ENCODE measurements around the gene SEMA5B.

The SEMA5B gene

DNA sequence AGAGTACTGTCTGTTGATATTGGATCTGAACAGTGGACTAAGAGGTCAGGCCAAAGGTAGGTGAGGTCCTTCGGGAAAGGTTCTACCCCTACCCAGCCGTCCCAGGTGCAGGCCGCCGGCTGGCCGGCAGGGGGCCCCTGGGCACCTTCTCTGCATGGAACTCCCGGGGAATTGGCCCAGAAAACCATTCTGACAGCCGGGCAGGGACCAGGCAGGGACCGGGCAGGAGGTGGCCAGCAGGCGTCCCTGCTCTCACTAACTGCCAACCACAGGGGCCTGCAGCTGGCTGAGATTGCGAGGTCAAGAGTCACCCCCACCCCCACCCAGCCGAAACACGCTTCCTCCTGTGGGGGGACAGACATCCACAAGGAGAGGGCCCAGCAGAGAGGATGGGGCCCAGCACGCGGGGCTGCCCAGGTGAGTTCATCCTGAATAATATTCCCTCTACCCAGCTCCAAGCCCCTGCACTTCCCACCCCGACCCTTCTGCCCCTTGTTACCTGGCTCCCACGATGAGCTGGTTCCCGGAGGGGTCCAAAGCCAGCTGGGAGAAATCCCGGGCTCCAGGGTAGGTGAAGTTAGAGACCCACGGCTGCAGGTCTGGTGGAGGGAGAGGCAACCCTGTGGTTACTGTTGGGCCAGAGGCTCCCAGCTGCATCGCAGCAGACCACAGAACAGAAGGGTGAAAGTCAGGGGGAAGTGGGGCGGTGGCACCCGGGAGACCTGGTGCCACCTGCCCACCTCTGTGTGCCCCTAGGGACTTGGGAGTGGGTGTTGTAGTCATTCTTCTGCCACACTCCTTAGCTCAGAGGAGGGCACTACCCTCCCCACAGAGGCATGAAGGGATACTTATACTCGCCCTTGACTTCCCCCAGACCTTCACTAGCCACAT is 84.4 kb downstream of the SEMA5B start:
- peak; percentile 7 for DNase-seq

GRCh38 chr3:122942239-122942638 is 85.3 kb downstream of the SEMA5B start:
- DNase-seq, result no peak

DNA sequence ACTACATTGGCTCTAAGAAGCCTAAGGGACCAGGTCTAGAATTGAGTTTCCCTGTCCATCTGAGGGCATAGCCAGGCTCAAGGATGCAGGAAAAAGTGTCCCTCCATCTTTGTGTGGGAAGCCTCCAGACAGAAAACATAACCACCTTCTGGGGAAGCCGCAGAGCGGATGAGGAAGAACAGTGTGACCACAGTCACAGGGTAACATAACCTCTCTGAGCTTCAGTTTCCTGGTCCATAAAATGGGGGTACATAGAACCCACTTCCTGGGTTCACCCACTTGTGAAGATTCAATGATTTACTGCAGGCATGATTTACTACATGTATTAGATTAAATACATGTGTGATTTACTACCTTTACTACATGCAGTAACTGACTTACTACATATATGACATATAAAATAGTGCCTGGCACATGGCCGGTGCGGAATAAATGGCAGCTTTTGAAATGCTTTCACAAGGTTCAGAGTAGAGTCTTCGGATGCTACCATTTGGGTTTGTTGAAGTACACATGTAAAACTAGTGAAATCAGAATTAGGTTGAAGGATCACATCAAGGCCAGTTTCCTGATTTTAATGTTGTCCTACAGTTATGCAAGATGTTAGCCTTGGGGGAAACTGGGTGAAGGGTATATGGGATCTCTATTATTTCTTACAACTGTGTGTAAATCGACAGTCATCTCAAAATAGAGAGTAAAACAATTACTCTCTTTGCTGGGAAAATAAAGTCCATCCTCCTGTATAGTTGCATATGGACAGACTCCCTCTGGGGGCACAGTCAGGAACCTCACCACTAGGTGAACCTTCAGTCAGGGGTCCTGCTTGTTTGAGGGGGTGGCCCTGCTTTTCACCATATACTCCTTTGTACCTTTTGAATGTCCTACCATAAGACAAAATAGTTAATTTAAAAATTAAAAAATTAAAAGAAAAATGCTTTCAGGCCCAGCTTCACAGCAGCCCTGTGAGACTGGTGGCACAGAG is 86.0 kb downstream of the SEMA5B start:
- peak; percentile 32 for DNase-seq

- DNase-seq, result no peak
Observed at GRCh38 chr3:122940628-122941086, 86.9 kb downstream of the SEMA5B start.

DNA sequence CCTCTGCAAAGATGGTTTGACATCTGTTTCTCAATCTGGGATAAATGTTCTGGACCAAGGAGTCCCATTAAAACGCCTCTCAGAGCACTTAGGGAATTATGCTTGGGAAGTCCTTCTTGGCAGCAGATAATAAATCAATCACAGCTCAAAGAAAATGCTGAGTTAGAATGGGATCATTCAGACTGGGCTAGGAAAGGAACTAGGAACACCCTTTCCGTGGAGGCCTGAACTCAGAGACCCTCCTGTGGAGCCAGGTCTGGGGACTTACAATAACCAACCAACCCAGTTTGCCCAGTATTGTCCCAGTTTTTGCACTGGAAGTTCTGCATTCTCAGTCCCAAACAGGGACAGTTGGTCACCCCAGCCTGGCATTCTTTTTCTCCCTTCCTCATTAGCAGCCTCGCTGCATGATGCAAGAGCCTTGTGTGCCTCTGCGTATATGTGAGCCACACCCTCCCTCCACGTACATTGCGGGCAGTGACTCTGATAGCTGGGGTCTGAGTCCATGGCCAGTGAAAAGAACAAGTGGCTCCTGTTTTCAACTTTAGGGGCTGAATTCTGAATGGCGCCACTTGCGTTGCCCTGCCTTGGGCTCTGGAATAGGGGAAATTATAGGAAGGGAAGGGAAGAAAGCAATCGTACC is 88.7 kb downstream of the SEMA5B start:
- DNase-seq, result no peak

- no peak for DNase-seq
Observed at GRCh38 chr3:122937745-122938144, 89.8 kb downstream of the SEMA5B start.

GRCh38 chr3:122936986-122937385 is 90.6 kb downstream of the SEMA5B start:
- DNase-seq, result no peak

GRCh38 chr3:122936335-122936734 is 91.2 kb downstream of the SEMA5B start:
- no peak for DNase-seq

GRCh38 chr3:122934251-122934650 is 93.3 kb downstream of the SEMA5B start:
- no peak for DNase-seq

DNA sequence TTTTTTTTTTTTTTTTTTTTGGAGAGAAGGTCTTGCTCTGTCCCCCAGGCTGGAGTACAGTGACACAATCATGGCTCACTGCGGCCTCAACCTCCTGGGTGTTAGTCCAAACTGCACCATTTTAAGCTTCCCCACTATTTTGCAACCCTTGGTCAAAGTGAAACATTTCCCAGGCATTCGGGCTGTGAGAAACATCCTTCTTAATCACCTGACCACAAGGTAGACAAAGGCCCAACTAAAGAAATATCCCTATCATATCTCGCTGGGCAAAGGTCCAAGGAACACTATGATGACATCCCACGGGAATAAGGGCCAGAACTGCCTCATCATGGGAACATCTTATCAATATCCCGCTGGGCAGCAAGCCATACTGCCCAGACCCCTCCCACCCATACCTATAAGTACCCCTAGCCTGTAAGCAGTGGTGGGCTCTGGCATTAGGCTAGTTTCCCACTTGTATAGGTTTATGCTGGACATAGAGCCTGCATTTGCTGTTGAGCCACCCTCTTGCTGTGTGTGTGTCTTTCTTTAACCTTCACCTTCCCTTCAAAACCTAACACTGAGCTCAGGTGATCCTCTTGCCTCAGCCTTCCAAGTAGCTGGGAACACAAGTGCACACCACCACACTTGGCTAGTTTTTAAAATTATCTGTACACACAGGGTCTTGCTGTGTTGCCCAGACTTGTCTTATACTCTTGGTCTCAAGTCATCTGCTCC is 95.2 kb downstream of the SEMA5B start:
- no peak for DNase-seq

DNA sequence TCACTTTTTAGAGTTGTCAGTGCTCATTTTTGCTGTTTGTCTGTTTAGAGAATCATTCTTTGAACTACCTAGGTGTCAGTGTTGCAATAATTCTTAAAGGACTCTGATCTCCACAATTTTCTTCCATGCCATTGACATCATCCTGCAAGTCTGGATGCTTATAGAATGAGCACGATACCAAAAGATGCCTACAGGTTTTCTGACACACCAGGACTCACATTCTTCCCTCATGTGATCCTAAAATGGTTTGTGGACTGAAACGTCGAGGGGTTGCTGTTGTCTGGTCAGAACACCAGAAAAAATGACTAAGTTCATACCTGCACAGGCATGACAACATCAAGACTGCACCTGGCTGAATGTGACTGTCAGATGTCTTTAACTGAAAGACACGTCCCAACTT is 95.9 kb downstream of the SEMA5B start:
- DNase-seq, result no peak

DNA sequence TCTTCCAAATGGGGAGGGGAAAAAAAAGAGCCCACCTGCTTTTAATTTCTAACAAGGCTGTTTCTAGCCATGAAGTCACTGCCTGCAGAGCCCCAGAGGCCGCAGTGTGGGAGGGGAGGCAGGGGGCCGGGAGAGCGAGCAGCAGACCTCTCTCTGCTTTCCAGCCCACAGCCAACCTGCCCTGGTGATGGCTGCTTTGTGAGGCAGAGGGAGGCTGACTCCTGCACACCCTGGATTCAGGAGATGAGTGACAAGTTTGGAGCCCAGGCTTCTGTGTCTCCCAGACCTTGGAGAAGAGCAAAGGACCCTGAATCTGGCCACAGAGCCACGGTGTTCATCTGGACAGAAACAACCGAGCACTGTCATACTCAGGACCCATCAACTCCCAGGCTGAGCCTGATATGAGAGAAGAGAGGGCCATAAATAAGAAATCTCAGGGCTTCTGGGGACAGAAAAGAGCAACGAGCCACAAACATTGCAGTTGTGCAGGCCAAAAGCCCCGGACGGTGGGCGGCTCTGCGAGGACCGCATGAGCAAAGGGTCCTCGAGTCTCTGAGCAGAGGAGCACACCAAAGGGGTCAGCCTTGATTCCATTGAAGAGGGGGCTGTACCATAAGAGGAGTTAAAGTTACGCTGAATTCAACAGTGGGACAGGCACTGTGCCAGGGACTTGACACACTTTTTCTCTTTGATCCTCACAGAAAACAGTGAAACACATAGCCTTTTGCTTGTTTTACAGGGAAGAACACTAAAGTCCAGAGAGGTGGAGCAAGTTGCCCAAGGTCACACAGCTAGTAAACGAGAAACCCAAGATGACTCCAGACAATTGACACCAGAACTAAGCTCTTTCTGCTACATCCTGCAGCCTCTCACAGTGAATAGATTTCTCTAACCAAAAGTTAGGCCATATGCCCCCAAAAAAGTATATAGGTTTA is 97.2 kb downstream of the SEMA5B start:
- no peak for DNase-seq

- no peak for DNase-seq
Observed at GRCh38 chr3:122929188-122930062, 98.1 kb downstream of the SEMA5B start.

GRCh38 chr3:122928396-122929187 is 99.0 kb downstream of the SEMA5B start:
- DNase-seq, result no peak

- DNase-seq, result no peak
Observed at GRCh38 chr3:122927726-122928125, 99.8 kb downstream of the SEMA5B start.

DNA sequence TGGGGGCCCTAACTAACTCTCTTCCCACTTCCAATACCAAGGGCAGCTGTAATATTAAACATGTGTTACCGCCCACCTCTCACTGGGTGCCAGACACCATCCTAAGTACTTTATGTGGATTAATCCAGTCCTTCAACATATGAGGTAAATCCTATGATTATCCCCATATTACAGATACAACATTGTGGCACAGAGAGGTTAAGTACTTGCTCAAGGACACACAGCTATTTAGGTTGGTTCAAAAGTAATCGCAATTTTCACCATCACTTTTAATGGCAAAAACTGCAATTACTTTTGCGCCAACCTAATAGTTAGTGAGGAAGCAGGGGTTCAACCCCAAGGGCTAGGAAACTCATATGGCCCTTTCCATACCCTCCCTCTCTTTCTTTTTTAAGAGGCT is 100.8 kb downstream of the SEMA5B start:
- no peak for DNase-seq

- no peak for DNase-seq
Observed at GRCh38 chr3:122926322-122926721, 101.2 kb downstream of the SEMA5B start.

DNA sequence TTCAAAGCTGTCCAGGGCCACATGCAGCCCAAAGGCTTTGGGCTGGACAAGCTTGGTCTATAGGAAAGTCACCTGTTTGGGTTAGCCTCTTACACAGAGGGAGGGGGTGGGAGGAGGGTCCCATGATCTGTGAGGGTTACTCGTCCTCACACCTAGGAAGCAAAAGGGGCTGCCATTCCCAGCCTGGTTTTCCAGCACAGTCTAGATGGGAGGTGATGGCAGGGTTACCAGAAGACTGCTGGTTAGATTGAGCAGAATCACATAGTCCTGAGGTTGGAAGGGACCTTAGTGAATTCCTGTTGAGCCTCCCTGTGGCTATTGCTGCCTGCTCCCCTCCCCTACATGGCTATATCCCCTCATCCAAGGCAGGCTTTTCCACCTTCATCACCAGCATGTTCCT is 101.8 kb downstream of the SEMA5B start:
- no peak for DNase-seq

- DNase-seq, result no peak
Observed at GRCh38 chr3:122924056-122924455, 103.5 kb downstream of the SEMA5B start.

Measured in CD4-positive, alpha-beta T cell treated with Interleukin-10 for 1 hour (primary cell).